ENCODE measurements around the gene PRR36. TPM values are rescaled to one million over a fixed set of nuclear protein-coding genes. Genes with fewer than 3 reads are reported as not detected.
"Not testable (repeated sequence)": the region's sequence is repeated elsewhere in the genome, so short reads cannot be mapped to it uniquely, and the experiment has no call there.

PRR36 gene
- total RNA-seq, result 1 to 10 TPM in 5 of 8 experiments, under 1 TPM in 3; 0.27 to 6.4 (median 1.3) TPM

- 7% methylated on average over 6 of the region's 88 CpGs; no CpG with 5 or more reads in 9 of the 10 experiments for WGBS, 10 experiments
- Histone ChIP-seq H3K4me1 (replicated peaks in 1 of 2) (peaks cover 23% of the 10 kb centered on the region in 2 donors), H3K27ac (peak within 1 kb of the TSS; percentile 46 to 85), H3K4me3 (peak within 1 kb of the TSS; percentile 46 to 85 (median 79))
- peak in 6 of 8 experiments; percentile 14 to 44 (median 24) for ATAC-seq (replicated peaks in 6 of 8)
- in situ Hi-C loops (cut with MboI; ENCODE audit: low pct_unique_long_range_greater_than_20kb in 2 of 9, low sequenced_read_pairs in 9 of 9, unreplicated experiment in 9 of 9), result no loop called here
Observed at GRCh38 chr19:7874076-7874896, at the start of gene PRR36. Gene PRR36, minus strand, starts transcription at chr19:7874390. Its CDS starts 701 bp downstream, at chr19:7873689.

GRCh38 chr19:7923295-7924191 is 49.4 kb upstream of the PRR36 start:
- in situ Hi-C loops (cut with MboI; ENCODE audit: low pct_unique_long_range_greater_than_20kb in 2 of 9, low sequenced_read_pairs in 9 of 9, unreplicated experiment in 9 of 9), result no loop called here
- WGBS, 10 experiments, result 59 to 93% (median 80%) methylated on average over 1 to 9 of the region's 31 CpGs; no CpG with 5 or more reads in 5 of the 10 experiments
- no peak for ATAC-seq (replicated peaks in 6 of 8)
- H3K4me3 ChIP-seq, result no peak overlapping the region
- no peak overlapping the region for H3K27ac ChIP-seq
- peaks cover 19% of the 10 kb centered on the region in 2 donors for H3K4me1 ChIP-seq (replicated peaks in 1 of 2)

- H3K27ac ChIP-seq, result no peak overlapping the region
- no peak for ATAC-seq (replicated peaks in 6 of 8)
- H3K4me3 ChIP-seq, result no peak overlapping the region
- peaks cover 21 to 22% of the 10 kb centered on the region in 2 donors for H3K4me1 ChIP-seq (replicated peaks in 1 of 2)
- in situ Hi-C loops (cut with MboI; ENCODE audit: low pct_unique_long_range_greater_than_20kb in 2 of 9, low sequenced_read_pairs in 9 of 9, unreplicated experiment in 9 of 9), result no loop called here
- WGBS, 10 experiments, result 90 to 100% methylated on average over 1 to 2 of the region's 8 CpGs; no CpG with 5 or more reads in 8 of the 10 experiments
Observed at GRCh38 chr19:7922836-7923195, 48.6 kb upstream of the PRR36 start.

- Histone ChIP-seq H3K27ac (peak overlapping the region; percentile 31 to 79), H3K4me1 (replicated peaks in 1 of 2) (peaks cover 21 to 27% of the 10 kb centered on the region in 2 donors), H3K4me3 (peak overlapping the region in 2 of 5 donors; percentile 62 to 80)
- no peak for ATAC-seq (replicated peaks in 6 of 8)
- 40 to 100% (median 95%) methylated on average over 1 to 3 of the region's 31 CpGs; no CpG with 5 or more reads in 6 of the 10 experiments for WGBS, 10 experiments
- in situ Hi-C loops (cut with MboI; ENCODE audit: low pct_unique_long_range_greater_than_20kb in 2 of 9, low sequenced_read_pairs in 9 of 9, unreplicated experiment in 9 of 9), result no loop called here
Observed at GRCh38 chr19:7921967-7922835, 48.0 kb upstream of the PRR36 start.

GRCh38 chr19:7921302-7921966 is 47.2 kb upstream of the PRR36 start:
- in situ Hi-C loops (cut with MboI; ENCODE audit: low pct_unique_long_range_greater_than_20kb in 2 of 9, low sequenced_read_pairs in 9 of 9, unreplicated experiment in 9 of 9), result no loop called here
- peaks cover 16 to 28% of the 10 kb centered on the region in 2 donors for H3K4me1 ChIP-seq (replicated peaks in 1 of 2)
- H3K27ac ChIP-seq, result peak overlapping the region; percentile 31 to 79
- WGBS, 10 experiments, result 0 to 25% (median 0%) methylated on average over 1 to 7 of the region's 17 CpGs; no CpG with 5 or more reads in 7 of the 10 experiments
- no peak for ATAC-seq (replicated peaks in 6 of 8)
- H3K4me3 ChIP-seq, result peak overlapping the region; percentile 62 to 83 (median 80)

- Histone ChIP-seq H3K27ac (peak overlapping the region; percentile 85 to 94), H3K4me1 (replicated peaks in 1 of 2) (peaks cover 19 to 32% of the 10 kb centered on the region in 2 donors), H3K4me3 (peak overlapping the region; percentile 62 to 83 (median 80))
- ATAC-seq (replicated peaks in 6 of 8), result peak; percentile 17 to 57 (median 34)
- in situ Hi-C loops (cut with MboI; ENCODE audit: low pct_unique_long_range_greater_than_20kb in 2 of 9, low sequenced_read_pairs in 9 of 9, unreplicated experiment in 9 of 9), result no loop called here
- WGBS, 10 experiments, result 0 to 40% (median 10%) methylated on average over 1 to 3 of the region's 62 CpGs; no CpG with 5 or more reads in 5 of the 10 experiments
Observed at GRCh38 chr19:7920519-7921301, 46.5 kb upstream of the PRR36 start.

- peak within 1 kb of the TSS; percentile 85 to 94 for H3K27ac ChIP-seq
- peaks cover 19 to 34% of the 10 kb centered on the region in 2 donors for H3K4me1 ChIP-seq (replicated peaks in 1 of 2)
- peak within 1 kb of the TSS; percentile 62 to 83 (median 80) for H3K4me3 ChIP-seq
- in situ Hi-C loops (cut with MboI; ENCODE audit: low pct_unique_long_range_greater_than_20kb in 2 of 9, low sequenced_read_pairs in 9 of 9, unreplicated experiment in 9 of 9), result no loop called here
- WGBS, 10 experiments, result 0 to 80% (median 38%) methylated on average over 1 to 4 of the region's 62 CpGs; no CpG with 5 or more reads in 4 of the 10 experiments
- peak; percentile 53 to 71 (median 62) for ATAC-seq (replicated peaks in 6 of 8)
Observed at GRCh38 chr19:7919610-7920518, 45.7 kb upstream of the PRR36 start, which contains the start of gene SNAPC2. Gene SNAPC2, plus strand, starts transcription at chr19:7920338. Its CDS starts 29 bp downstream, at chr19:7920367.

- 20 to 98% (median 81%) methylated on average over 4 to 16 of the region's 42 CpGs; no CpG with 5 or more reads in 3 of the 10 experiments for WGBS, 10 experiments
- ATAC-seq (replicated peaks in 6 of 8), result no peak
- in situ Hi-C loops (cut with MboI; ENCODE audit: low pct_unique_long_range_greater_than_20kb in 2 of 9, low sequenced_read_pairs in 9 of 9, unreplicated experiment in 9 of 9), result no loop called here
- no peak overlapping the region for H3K27ac ChIP-seq
- H3K4me1 ChIP-seq (replicated peaks in 1 of 2), result peaks cover 19 to 31% of the 10 kb centered on the region in 2 donors
- H3K4me3 ChIP-seq, result no peak overlapping the region
Observed at GRCh38 chr19:7918615-7919421, 44.6 kb upstream of the PRR36 start.

GRCh38 chr19:7918062-7918614 is 43.9 kb upstream of the PRR36 start:
- H3K27ac ChIP-seq; in situ Hi-C loops (cut with MboI; ENCODE audit: low pct_unique_long_range_greater_than_20kb in 2 of 9, low sequenced_read_pairs in 9 of 9, unreplicated experiment in 9 of 9); ATAC-seq (replicated peaks in 6 of 8): not testable (repeated sequence)
- Histone ChIP-seq H3K4me3 (peak overlapping the region in 4 of 5 donors; percentile 15 to 30 (median 26)), H3K4me1 (replicated peaks in 1 of 2) (peaks cover 19 to 31% of the 10 kb centered on the region in 2 donors)
- 10 to 86% (median 61%) methylated on average over 1 to 8 of the region's 29 CpGs; no CpG with 5 or more reads in 4 of the 10 experiments for WGBS, 10 experiments

All from motor neuron (in vitro differentiated cells).